ENCODE results near the gene MAGI1. TPM values are rescaled to one million over a fixed set of nuclear protein-coding genes. Genes with fewer than 3 reads are reported as not detected.

Gene MAGI1
- total and polyA plus RNA-seq, 2 donors (not counting 1 experiment from before 2014, with no cell fraction given): 0.10 to 0.22 TPM

DNA sequence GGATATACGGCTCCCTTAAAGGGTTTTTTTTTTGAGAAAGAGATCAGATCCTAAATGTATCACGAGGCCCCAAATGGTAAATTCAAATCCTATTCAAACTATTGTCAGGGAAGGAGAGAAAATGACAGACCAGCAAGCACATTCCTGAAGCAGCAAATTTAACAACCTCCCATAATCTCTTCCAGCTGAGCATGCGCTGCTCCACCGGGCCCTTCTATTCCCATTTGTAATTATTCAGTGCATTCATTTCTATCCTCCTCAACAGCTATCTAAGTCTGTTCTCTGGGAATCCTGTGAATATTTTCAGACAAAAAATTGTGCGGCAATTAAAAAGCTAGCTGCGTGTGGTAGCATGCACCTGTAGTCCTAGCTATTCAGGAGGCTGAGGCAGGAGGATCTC, 43.2 kb downstream of the MAGI1 start:
- POLR2A ChIA-PET: no interaction called here
- no peak overlapping the region for H2AFZ ChIP-seq (ENCODE audit: insufficient read depth, low read depth, low read length, poor library complexity, severe bottlenecking)
- no peak overlapping the region for H3K4me3 ChIP-seq (ENCODE audit: control extremely low read depth in 1 of 5, extremely low read depth in 1 of 5, insufficient read depth in 1 of 5, low read depth in 2 of 5, low read length in 4 of 5)
- no peaks in the 10 kb centered on the region for H3K27me3 Mint-ChIP-seq
- no peak overlapping the region for H3K27ac ChIP-seq (ENCODE audit: low read length in 2 of 2)
- no peaks in the 10 kb centered on the region for H3K36me3 ChIP-seq (replicated peaks in 1 of 2; ENCODE audit: control extremely low read depth in 1 of 2, control insufficient read depth in 1 of 2, extremely low read depth in 1 of 2, insufficient read depth in 2 of 2, low read length in 1 of 2)
- no peaks in the 10 kb centered on the region for H3K4me1 ChIP-seq (ENCODE audit: control insufficient read depth in 2 of 2, insufficient read depth in 2 of 2, low read length in 2 of 2)
- peaks cover 0 to 3% (median 0%) of the 10 kb centered on the region in 3 donors for H3K9me3 ChIP-seq (ENCODE audit: control extremely low read depth in 1 of 3, control insufficient read depth in 2 of 3, insufficient read depth in 1 of 3, low read length in 2 of 3)
- H3K27ac Mint-ChIP-seq: no peak overlapping the region
- intact Hi-C loops (cut with micrococcal nuclease): no loop called here
- H3K4me1 Mint-ChIP-seq: no peaks in the 10 kb centered on the region
- ATAC-seq (ENCODE audit: low read depth) (no peak), DNase-seq (no peak)
- CTCF ChIA-PET: interaction anchor here (1.3 kb wide), 1 partner anchor 9 kb away, joined by 3 read pairs; no protein-coding TSS in a partner anchor
- no peak overlapping the region for H3K4me3 Mint-ChIP-seq
- H3K79me2 ChIP-seq (ENCODE audit: control insufficient read depth, insufficient read depth, low read length): no peaks in the 10 kb centered on the region
- H3K9me3 Mint-ChIP-seq (ENCODE audit: insufficient read depth): peaks cover 2% of the 10 kb centered on the region
- TF ChIP-seq EZH2 (IDR thresholded peaks at IDR 0.05; ENCODE audit: borderline replicate concordance, insufficient read depth, low read depth, low read length, poor library complexity, severe bottlenecking): no peak
- no peaks in the 10 kb centered on the region for H4K20me1 ChIP-seq (ENCODE audit: control insufficient read depth, insufficient read depth, low read length, poor library complexity, severe bottlenecking)
- no peak overlapping the region for H3K4me2 ChIP-seq (replicated peaks; ENCODE audit: low read depth, low read length, poor library complexity, severe bottlenecking)
- 98% methylated on average over 4 of the region's 6 CpGs for WGBS (ENCODE audit: insufficient coverage)
- H3K9ac ChIP-seq (ENCODE audit: low read length): no peak overlapping the region
- H3K27me3 ChIP-seq (replicated peaks in 1 of 4; ENCODE audit: control extremely low read depth in 1 of 4, control insufficient read depth in 3 of 4, insufficient read depth in 4 of 4, low read length in 3 of 4): no peaks in the 10 kb centered on the region

DNA sequence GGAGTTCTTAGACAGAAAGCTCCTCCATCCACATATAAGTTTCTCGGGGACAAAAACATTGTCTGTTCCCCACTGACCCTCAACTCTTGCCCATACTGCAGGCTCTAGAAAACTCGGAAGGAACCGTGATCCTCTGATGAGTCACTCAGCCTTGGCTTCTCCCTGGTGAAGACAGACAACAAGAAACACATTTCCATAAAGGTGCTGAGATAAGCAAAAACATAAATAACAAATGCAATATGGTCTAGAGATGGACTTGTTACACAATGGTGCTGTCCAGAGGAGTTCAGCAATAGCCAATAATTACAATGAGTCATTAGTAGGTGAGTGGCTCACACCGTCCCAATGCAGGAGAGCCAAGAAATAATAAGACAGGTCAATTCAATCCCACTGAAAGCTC, 43.7 kb downstream of the MAGI1 start:
- no peak for ATAC-seq (ENCODE audit: low read depth)
- Mint-ChIP-seq H3K4me1 (no peaks in the 10 kb centered on the region), H3K27ac (no peak overlapping the region), H3K4me3 (no peak overlapping the region), H3K9me3 (ENCODE audit: insufficient read depth) (peaks cover 2% of the 10 kb centered on the region), H3K27me3 (no peaks in the 10 kb centered on the region)
- ChIA-PET POLR2A (no interaction called here), CTCF (interaction anchor here (1.3 kb wide), 1 partner anchor 8 kb away, joined by 3 read pairs; no protein-coding TSS in a partner anchor)
- Histone ChIP-seq H3K9ac (ENCODE audit: low read length) (no peak overlapping the region), H3K79me2 (ENCODE audit: control insufficient read depth, insufficient read depth, low read length) (no peaks in the 10 kb centered on the region), H3K4me1 (ENCODE audit: control insufficient read depth in 2 of 2, insufficient read depth in 2 of 2, low read length in 2 of 2) (no peaks in the 10 kb centered on the region), H3K4me2 (replicated peaks; ENCODE audit: low read depth, low read length, poor library complexity, severe bottlenecking) (no peak overlapping the region), H3K36me3 (replicated peaks in 1 of 2; ENCODE audit: control extremely low read depth in 1 of 2, control insufficient read depth in 1 of 2, extremely low read depth in 1 of 2, insufficient read depth in 2 of 2, low read length in 1 of 2) (no peaks in the 10 kb centered on the region), H3K9me3 (ENCODE audit: control extremely low read depth in 1 of 3, control insufficient read depth in 2 of 3, insufficient read depth in 1 of 3, low read length in 2 of 3) (peaks cover 0 to 3% (median 0%) of the 10 kb centered on the region in 3 donors), H3K4me3 (ENCODE audit: control extremely low read depth in 1 of 5, extremely low read depth in 1 of 5, insufficient read depth in 1 of 5, low read depth in 2 of 5, low read length in 4 of 5) (no peak overlapping the region), H2AFZ (ENCODE audit: insufficient read depth, low read depth, low read length, poor library complexity, severe bottlenecking) (no peak overlapping the region), H4K20me1 (ENCODE audit: control insufficient read depth, insufficient read depth, low read length, poor library complexity, severe bottlenecking) (no peaks in the 10 kb centered on the region), H3K27ac (ENCODE audit: low read length in 2 of 2) (no peak overlapping the region), H3K27me3 (replicated peaks in 1 of 4; ENCODE audit: control extremely low read depth in 1 of 4, control insufficient read depth in 3 of 4, insufficient read depth in 4 of 4, low read length in 3 of 4) (no peaks in the 10 kb centered on the region)
- DNase-seq: no peak
- intact Hi-C loops (cut with micrococcal nuclease): no loop called here
- 100% methylated on average over 1 of the region's 4 CpGs for WGBS (ENCODE audit: insufficient coverage)
- TF ChIP-seq, protein P1, sequence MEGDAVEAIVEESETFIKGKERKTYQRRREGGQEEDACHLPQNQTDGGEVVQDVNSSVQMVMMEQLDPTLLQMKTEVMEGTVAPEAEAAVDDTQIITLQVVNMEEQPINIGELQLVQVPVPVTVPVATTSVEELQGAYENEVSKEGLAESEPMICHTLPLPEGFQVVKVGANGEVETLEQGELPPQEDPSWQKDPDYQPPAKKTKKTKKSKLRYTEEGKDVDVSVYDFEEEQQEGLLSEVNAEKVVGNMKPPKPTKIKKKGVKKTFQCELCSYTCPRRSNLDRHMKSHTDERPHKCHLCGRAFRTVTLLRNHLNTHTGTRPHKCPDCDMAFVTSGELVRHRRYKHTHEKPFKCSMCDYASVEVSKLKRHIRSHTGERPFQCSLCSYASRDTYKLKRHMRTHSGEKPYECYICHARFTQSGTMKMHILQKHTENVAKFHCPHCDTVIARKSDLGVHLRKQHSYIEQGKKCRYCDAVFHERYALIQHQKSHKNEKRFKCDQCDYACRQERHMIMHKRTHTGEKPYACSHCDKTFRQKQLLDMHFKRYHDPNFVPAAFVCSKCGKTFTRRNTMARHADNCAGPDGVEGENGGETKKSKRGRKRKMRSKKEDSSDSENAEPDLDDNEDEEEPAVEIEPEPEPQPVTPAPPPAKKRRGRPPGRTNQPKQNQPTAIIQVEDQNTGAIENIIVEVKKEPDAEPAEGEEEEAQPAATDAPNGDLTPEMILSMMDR (IDR thresholded peaks at IDR 0.05): no peak
- no peak for TF ChIP-seq EZH2 (IDR thresholded peaks at IDR 0.05; ENCODE audit: borderline replicate concordance, insufficient read depth, low read depth, low read length, poor library complexity, severe bottlenecking)
